MM.1S (cell line): ENCODE data around the gene KRT79.

Experiments
- DNase-seq: peaks from one replicate; pipeline ENCODE4 v3.0.0-alpha.2; 2015
- H2AFZ ChIP-seq: fragments of 300-600 bp; sonication (generic); 2 replicates; pipeline ENCODE4 v1.6.0; 2016; ENCODE audit warnings: antibody characterized with exemption, low read length
- H3F3A ChIP-seq: fragments of 300-600 bp; sonication (generic); 2 replicates; pipeline ENCODE4 v1.6.1; 2016; ENCODE audit warnings: mild to moderate bottlenecking, antibody characterized with exemption, low read length, moderate library complexity, mixed read lengths; ENCODE audit not compliant: insufficient read depth
- H3K27ac ChIP-seq: fragments of 300-600 bp; sonication (generic); 2 replicates; pipeline ENCODE4 v1.5.1; 2016; ENCODE audit warnings: mild to moderate bottlenecking, low read length
- H3K27me3 ChIP-seq: fragments of 300-600 bp; sonication (generic); replicated peaks from 2 replicates; pipeline ENCODE4 v1.6.0; 2016; ENCODE audit warnings: low read length; ENCODE audit not compliant: insufficient read depth
- H3K36me3 ChIP-seq: fragments of 300-600 bp; sonication (generic); replicated peaks from 2 replicates; pipeline ENCODE4 v1.6.1; 2016; ENCODE audit warnings: mild to moderate bottlenecking, low read length, mixed read lengths; ENCODE audit not compliant: insufficient read depth
- H3K4me1 ChIP-seq: fragments of 300-600 bp; sonication (generic); 2 replicates; pipeline ENCODE4 v1.6.1; 2016; ENCODE audit warnings: low read length, mixed read lengths
- H3K4me2 ChIP-seq: fragments of 300-600 bp; sonication (generic); 2 replicates; pipeline ENCODE4 v1.6.0; 2016; ENCODE audit warnings: low read depth, low read length
- H3K4me3 ChIP-seq: fragments of 300-600 bp; sonication (generic); 2 replicates; pipeline ENCODE4 v1.5.1; 2016; ENCODE audit warnings: low read length, mixed read lengths
- H3K79me2 ChIP-seq: fragments of 300-600 bp; sonication (generic); 2 replicates; pipeline ENCODE4 v1.6.1; 2016; ENCODE audit warnings: mixed run types, low read length, mixed read lengths
- H3K9ac ChIP-seq: fragments of 300-600 bp; sonication (generic); 2 replicates; pipeline ENCODE4 v1.6.1; 2016; ENCODE audit warnings: low read length, mixed read lengths
- H3K9me2 ChIP-seq: fragments of 300-600 bp; sonication (generic); replicated peaks from 2 replicates; pipeline ENCODE4 v1.6.1; 2016; ENCODE audit warnings: mild to moderate bottlenecking, low read length, mixed read lengths; ENCODE audit not compliant: insufficient read depth
- H3K9me3 ChIP-seq: fragments of 300-600 bp; sonication (generic); replicated peaks from 2 replicates; pipeline ENCODE4 v1.6.1; 2016; ENCODE audit warnings: mild to moderate bottlenecking, low read length, mixed read lengths; ENCODE audit not compliant: insufficient read depth
- H4K20me1 ChIP-seq: fragments of 300-600 bp; sonication (generic); 2 replicates; pipeline ENCODE4 v1.6.1; 2016; ENCODE audit warnings: mild to moderate bottlenecking, low read length, moderate library complexity, mixed read lengths; ENCODE audit not compliant: insufficient read depth
- CTCF ChIP-seq: fragments of 300-600 bp; sonication (generic); IDR thresholded peaks from 2 replicates; pipeline ENCODE4 v1.5.1; 2016; ENCODE audit warnings: antibody characterized with exemption, low read length, mixed read lengths
- EZH2 ChIP-seq: fragments of 300-600 bp; sonication (generic); optimal IDR thresholded peaks from 2 replicates; pipeline ENCODE3; 2017; ENCODE audit warnings: low read depth, mild to moderate bottlenecking, antibody characterized with exemption, low read length, mixed read lengths
- EZH2phosphoT487 ChIP-seq: fragments of 300-600 bp; sonication (generic); IDR thresholded peaks from 2 replicates; pipeline ENCODE4 v1.6.1; 2018; ENCODE audit warnings: antibody characterized with exemption, low read length

The KRT79 gene

GRCh38 chr12:52787324-52788191, 46.6 kb downstream of the KRT79 start:
- H3K27me3 ChIP-seq, result peaks cover 68% of the 10 kb centered on the region
- DNase-seq, result no peak
- H3K9ac ChIP-seq, result no peak overlapping the region
- no peak overlapping the region for H3K4me3 ChIP-seq
- H3K36me3 ChIP-seq, result no peaks in the 10 kb centered on the region
- H3K9me3 ChIP-seq, result no peaks in the 10 kb centered on the region
- H3F3A ChIP-seq, result no peaks in the 10 kb centered on the region
- H4K20me1 ChIP-seq, result no peaks in the 10 kb centered on the region
- no peaks in the 10 kb centered on the region for H3K9me2 ChIP-seq
- no peaks in the 10 kb centered on the region for H3K4me1 ChIP-seq
- no peaks in the 10 kb centered on the region for H3K79me2 ChIP-seq
- TF ChIP-seq CTCF (no peak), EZH2 (no peak), EZH2phosphoT487 (no peak)
- H2AFZ ChIP-seq, result no peak overlapping the region
- H3K4me2 ChIP-seq, result no peak overlapping the region
- no peak overlapping the region for H3K27ac ChIP-seq

GRCh38 chr12:52784909-52785308, 49.2 kb downstream of the KRT79 start:
- no peak overlapping the region for H3K4me3 ChIP-seq
- H3K9me3 ChIP-seq, result no peaks in the 10 kb centered on the region
- H3K4me2 ChIP-seq, result no peak overlapping the region
- H3K36me3 ChIP-seq, result no peaks in the 10 kb centered on the region
- H3K27ac ChIP-seq, result no peak overlapping the region
- H2AFZ ChIP-seq, result no peak overlapping the region
- H3K79me2 ChIP-seq, result no peaks in the 10 kb centered on the region
- no peaks in the 10 kb centered on the region for H3K9me2 ChIP-seq
- no peak overlapping the region for H3K9ac ChIP-seq
- H3F3A ChIP-seq, result no peaks in the 10 kb centered on the region
- peaks cover 53% of the 10 kb centered on the region for H3K27me3 ChIP-seq
- H3K4me1 ChIP-seq, result no peaks in the 10 kb centered on the region
- DNase-seq, result no peak
- no peaks in the 10 kb centered on the region for H4K20me1 ChIP-seq
- TF ChIP-seq EZH2phosphoT487 (no peak), CTCF (no peak), EZH2 (no peak)

GRCh38 chr12:52783563-52784316, 50.4 kb downstream of the KRT79 start:
- H2AFZ ChIP-seq, result no peak overlapping the region
- H3K27ac ChIP-seq, result no peak overlapping the region
- no peaks in the 10 kb centered on the region for H3F3A ChIP-seq
- no peak for TF ChIP-seq EZH2
- no peak for TF ChIP-seq EZH2phosphoT487
- no peak for TF ChIP-seq CTCF
- H3K4me2 ChIP-seq, result no peak overlapping the region
- no peak overlapping the region for H3K4me3 ChIP-seq
- H3K27me3 ChIP-seq, result peaks cover 52% of the 10 kb centered on the region
- H4K20me1 ChIP-seq, result no peaks in the 10 kb centered on the region
- H3K9ac ChIP-seq, result no peak overlapping the region
- H3K9me3 ChIP-seq, result no peaks in the 10 kb centered on the region
- H3K36me3 ChIP-seq, result no peaks in the 10 kb centered on the region
- DNase-seq, result no peak
- H3K79me2 ChIP-seq, result no peaks in the 10 kb centered on the region
- no peaks in the 10 kb centered on the region for H3K4me1 ChIP-seq
- H3K9me2 ChIP-seq, result no peaks in the 10 kb centered on the region
